IPS DF 6.9 (cell line): ENCODE measurements around the gene BRF1.

Experiments used
- DNase-seq: peaks from one replicate; pipeline ENCODE4 v3.0.0-alpha.2; 2013; ENCODE audit warnings: low read depth, low spot score
- H3K27ac ChIP-seq: one replicate; pipeline ENCODE4 v1.5.1; 2013; ENCODE audit warnings: low read length, control low read depth
- H3K27me3 ChIP-seq: 2 replicates; pipeline ENCODE4 v1.6.1; 2013; ENCODE audit warnings: mild to moderate bottlenecking, low read length; ENCODE audit not compliant: control insufficient read depth, insufficient read depth
- H3K36me3 ChIP-seq: 2 replicates; pipeline ENCODE4 v1.6.1; 2013; ENCODE audit warnings: low read length; ENCODE audit not compliant: control insufficient read depth, insufficient read depth
- H3K4me1 ChIP-seq: 2 replicates; pipeline ENCODE4 v1.6.1; 2013; ENCODE audit warnings: low read length; ENCODE audit not compliant: control insufficient read depth, insufficient read depth
- H3K4me3 ChIP-seq: 2 replicates; pipeline ENCODE4 v1.5.1; 2013; ENCODE audit warnings: mild to moderate bottlenecking, low read length
- H3K9me3 ChIP-seq: 2 replicates; pipeline ENCODE4 v1.6.1; 2013; ENCODE audit warnings: low read length, inconsistent platforms; ENCODE audit not compliant: control insufficient read depth, insufficient read depth
- WGBS: extraction: QIAGEN DNeasy Blood & Tissue Kit; methylation state at CpG from one replicate; pipeline ENCODE4 v1.1.7; 2013; ENCODE audit warnings: mixed read lengths, missing lambda C conversion rate; ENCODE audit not compliant: insufficient read length, insufficient coverage; 5-methylcytosine and 5-hydroxymethylcytosine counted together

BRF1 gene

GRCh38 chr14:105260959-105261358 lies 39.8 kb downstream of the BRF1 start:
- no CpG with 5 or more reads among the region's 12 CpGs for WGBS
- DNase-seq = no peak

DNA sequence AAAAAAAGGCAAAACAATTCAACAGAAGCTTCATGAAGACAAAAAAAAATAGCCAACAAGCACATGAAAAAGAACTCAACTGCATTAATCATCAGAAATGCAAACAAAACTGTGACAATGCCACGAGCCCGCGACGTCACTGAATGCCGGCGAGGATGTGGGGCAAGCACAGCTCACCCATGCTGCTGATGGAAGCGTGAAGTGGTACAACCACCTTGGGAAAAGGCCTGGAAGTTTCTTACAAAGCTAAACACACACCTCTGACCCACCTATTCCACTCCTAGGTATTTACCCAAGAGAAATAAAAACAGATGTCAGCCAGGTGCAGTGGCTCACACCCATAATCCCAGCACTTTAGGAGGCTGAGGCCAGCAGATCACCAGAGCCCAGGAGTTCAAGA lies 42.0 kb downstream of the BRF1 start:
- no peaks in the 10 kb centered on the region for H3K27me3 ChIP-seq
- H3K4me1 ChIP-seq = no peaks in the 10 kb centered on the region
- H3K27ac ChIP-seq = no peak overlapping the region
- H3K36me3 ChIP-seq = no peaks in the 10 kb centered on the region
- no CpG with 5 or more reads among the region's 7 CpGs for WGBS
- no peak for DNase-seq
- H3K9me3 ChIP-seq = no peaks in the 10 kb centered on the region
- no peak overlapping the region for H3K4me3 ChIP-seq

More at GRCh38 chr14:105260959-105261358, 39.8 kb downstream of the BRF1 start:
- no peak overlapping the region for H3K4me3 ChIP-seq
- H3K36me3 ChIP-seq = no peaks in the 10 kb centered on the region
- no peaks in the 10 kb centered on the region for H3K4me1 ChIP-seq
- no peaks in the 10 kb centered on the region for H3K9me3 ChIP-seq
- no peaks in the 10 kb centered on the region for H3K27me3 ChIP-seq
- no peak overlapping the region for H3K27ac ChIP-seq

- no peaks in the 10 kb centered on the region for H3K36me3 ChIP-seq
- no peak for DNase-seq
- no peak overlapping the region for H3K4me3 ChIP-seq
- H3K9me3 ChIP-seq = no peaks in the 10 kb centered on the region
- no peak overlapping the region for H3K27ac ChIP-seq
- no CpG with 5 or more reads among the region's 15 CpGs for WGBS
- H3K27me3 ChIP-seq = no peaks in the 10 kb centered on the region
- H3K4me1 ChIP-seq = no peaks in the 10 kb centered on the region
Observed at GRCh38 chr14:105257464-105257863, 43.3 kb downstream of the BRF1 start.

DNA sequence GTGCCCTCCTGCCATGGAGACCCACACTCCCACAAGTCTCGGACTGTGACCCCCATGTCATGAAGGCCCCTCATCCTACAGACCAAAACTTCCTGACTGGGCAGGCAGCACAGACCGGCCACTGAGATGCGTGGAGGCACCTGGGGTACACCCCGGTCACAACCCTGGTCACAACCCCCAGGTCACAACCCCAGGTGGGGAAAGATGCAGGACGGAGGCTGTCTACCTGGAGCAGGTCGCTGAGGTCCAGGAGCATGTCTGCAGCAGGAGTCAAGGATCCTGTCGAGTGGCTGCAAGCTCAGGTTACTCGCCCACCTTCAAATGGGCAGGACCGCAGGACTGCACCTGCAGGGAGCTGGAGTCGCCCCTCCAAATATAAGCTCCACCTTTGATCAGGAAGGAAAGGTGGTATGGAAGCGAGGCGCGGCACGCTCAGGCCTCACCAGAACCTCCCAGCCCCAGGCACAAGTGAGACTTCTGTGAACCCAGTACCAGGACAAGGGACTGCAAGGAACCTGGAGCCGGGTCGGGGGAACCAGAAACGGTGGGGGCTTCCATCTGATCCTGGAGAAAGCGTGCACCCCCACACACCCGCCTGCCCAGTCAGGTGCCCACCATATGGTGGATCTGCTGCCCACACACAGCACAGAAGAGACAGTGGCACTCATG lies 44.4 kb downstream of the BRF1 start:
- no peak overlapping the region for H3K4me3 ChIP-seq
- no peak overlapping the region for H3K27ac ChIP-seq
- no peaks in the 10 kb centered on the region for H3K4me1 ChIP-seq
- no peaks in the 10 kb centered on the region for H3K36me3 ChIP-seq
- WGBS = no CpG with 5 or more reads among the region's 19 CpGs
- no peaks in the 10 kb centered on the region for H3K9me3 ChIP-seq
- DNase-seq = no peak
- no peaks in the 10 kb centered on the region for H3K27me3 ChIP-seq

DNA sequence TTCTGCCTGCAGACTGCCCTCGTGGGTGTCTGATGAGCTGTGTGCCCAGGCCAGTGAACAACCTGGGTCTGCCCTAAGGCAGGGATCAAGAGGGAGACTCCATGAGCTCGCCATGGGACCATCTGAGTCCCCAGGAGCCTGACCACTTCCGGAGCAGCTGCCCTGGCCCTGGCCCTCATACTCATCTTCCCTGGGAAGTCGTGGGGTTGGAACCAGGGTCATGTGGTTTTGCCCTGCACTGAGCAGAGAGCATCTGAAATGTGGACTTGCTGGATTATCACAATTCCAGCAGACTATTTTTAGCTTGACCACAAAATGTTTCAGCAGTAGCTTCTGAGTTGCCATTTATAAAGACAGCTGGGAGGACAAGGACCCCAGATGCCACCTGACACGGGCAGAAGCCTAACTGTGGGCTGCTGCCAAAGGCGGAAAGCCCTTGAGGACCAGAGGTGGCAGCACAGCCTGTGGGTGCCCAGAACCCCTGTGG lies 45.7 kb downstream of the BRF1 start:
- H3K9me3 ChIP-seq = no peaks in the 10 kb centered on the region
- no peaks in the 10 kb centered on the region for H3K4me1 ChIP-seq
- no peak for DNase-seq
- H3K4me3 ChIP-seq = no peak overlapping the region
- no peak overlapping the region for H3K27ac ChIP-seq
- no peaks in the 10 kb centered on the region for H3K27me3 ChIP-seq
- H3K36me3 ChIP-seq = no peaks in the 10 kb centered on the region
- WGBS = no CpG with 5 or more reads among the region's 6 CpGs

DNA sequence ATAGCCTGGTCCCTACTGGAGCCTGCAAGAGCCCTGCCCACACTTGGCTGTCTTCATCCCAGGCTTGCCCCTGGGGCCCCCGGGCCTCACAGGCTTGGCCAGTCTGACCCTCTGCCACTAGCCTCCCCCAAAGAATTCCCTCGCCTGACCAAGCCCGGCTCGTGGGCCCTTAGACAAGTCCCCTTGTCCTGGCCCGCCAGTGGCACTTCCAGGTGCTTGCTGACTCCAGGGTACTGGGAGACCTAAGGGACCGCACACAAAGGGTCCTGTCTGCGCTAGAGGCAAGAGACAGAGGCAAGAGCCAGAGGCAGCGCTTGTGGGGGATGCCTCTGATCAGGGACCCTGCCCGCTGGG lies 47.5 kb downstream of the BRF1 start:
- no CpG with 5 or more reads among the region's 9 CpGs for WGBS
- Histone ChIP-seq H3K9me3 (no peaks in the 10 kb centered on the region), H3K4me3 (no peak overlapping the region), H3K27me3 (no peaks in the 10 kb centered on the region), H3K27ac (no peak overlapping the region), H3K4me1 (peaks cover 1% of the 10 kb centered on the region; the same call in 1 of the 2 replicates), H3K36me3 (no peaks in the 10 kb centered on the region)
- DNase-seq = no peak

DNA sequence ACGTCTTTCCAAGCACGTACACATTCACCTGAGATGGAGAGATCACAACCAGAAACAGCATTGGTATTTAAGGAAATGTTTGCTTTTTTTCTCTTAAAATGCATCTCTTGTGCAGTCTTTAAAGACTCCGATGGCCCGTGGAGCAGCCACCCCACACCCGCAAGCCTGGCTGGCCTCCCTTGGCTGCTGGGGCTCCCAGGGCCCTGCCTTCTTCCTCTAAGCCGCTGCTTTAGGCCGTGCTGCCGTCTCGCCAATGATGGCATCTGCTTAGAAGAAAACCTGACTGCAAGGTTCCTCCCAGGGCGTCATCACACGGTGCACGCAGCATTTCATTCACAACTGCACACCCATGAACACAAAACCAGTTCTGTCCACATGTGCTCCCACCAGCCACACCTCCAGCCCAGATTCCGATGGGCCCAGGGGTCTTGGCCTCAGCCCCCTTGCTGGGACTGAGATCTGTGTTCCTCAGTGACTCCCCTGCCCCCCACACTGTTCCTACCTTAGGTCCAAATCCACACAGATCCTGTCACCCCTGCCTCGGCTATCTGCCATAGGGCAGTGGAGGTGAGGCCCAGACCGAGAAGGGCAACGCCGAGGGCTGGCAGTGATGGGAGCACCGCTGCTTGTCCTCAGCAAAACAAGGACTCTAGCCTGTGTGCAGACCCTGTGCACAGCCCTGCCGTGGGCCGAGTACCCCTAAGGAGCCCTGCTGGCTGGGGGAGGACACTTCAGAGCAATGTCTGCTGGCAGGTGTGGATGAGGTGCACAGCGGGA lies 48.1 kb downstream of the BRF1 start:
- Histone ChIP-seq H3K27me3 (no peaks in the 10 kb centered on the region), H3K4me1 (peaks cover 2% of the 10 kb centered on the region; the same call in 1 of the 2 replicates), H3K27ac (no peak overlapping the region), H3K9me3 (no peaks in the 10 kb centered on the region), H3K36me3 (no peaks in the 10 kb centered on the region; the same call in 1 of the 2 replicates), H3K4me3 (no peak overlapping the region)
- no CpG with 5 or more reads among the region's 21 CpGs for WGBS
- DNase-seq = no peak

DNA sequence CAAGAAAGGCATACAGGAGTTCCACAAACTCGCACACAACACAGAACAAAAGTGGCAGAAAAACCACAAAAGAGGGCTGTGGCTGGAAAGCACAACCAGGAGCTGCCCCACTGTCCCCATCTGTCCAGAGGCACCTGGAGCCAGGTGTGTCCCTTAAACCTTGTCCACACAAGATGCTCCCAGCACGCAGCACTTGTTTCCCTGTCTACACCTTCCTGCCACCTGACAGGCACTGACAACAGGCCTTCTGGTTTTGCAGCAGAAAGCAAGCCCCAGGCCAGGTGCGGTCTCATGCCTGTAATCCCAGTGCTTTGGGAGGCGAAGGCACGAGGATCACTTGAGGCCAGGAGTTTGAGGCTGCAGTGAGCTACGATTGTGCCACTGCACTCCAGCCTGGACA lies 48.9 kb downstream of the BRF1 start:
- H3K4me3 ChIP-seq = no peak overlapping the region
- DNase-seq = no peak
- H3K36me3 ChIP-seq = no peaks in the 10 kb centered on the region; the same call in 1 of the 2 replicates
- no peaks in the 10 kb centered on the region for H3K9me3 ChIP-seq
- no peak overlapping the region for H3K27ac ChIP-seq
- WGBS = no CpG with 5 or more reads among the region's 6 CpGs
- H3K4me1 ChIP-seq = peaks cover 4% of the 10 kb centered on the region; the same call in 1 of the 2 replicates
- no peaks in the 10 kb centered on the region for H3K27me3 ChIP-seq

DNA sequence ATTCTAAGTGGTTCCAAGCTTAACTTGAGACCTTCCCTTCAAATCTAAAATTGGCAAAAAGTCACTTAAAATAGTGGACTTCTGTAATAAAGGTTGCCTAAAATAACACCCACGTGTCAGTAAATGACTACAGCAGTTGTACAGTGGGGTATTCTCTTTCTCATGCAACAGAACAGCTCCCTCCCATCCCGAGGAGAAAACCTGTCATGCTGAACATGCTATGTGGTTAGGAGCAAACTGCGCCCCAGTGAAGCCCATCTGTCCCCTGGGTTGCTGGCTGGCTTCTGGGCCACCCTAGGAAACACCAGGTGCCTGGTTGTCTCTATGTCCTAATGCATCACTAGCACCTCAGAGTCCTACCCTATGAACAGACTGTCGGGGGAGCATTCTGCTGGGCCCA lies 49.8 kb downstream of the BRF1 start:
- no peak overlapping the region for H3K27ac ChIP-seq
- H3K9me3 ChIP-seq = no peaks in the 10 kb centered on the region
- H3K4me3 ChIP-seq = no peak overlapping the region
- no peaks in the 10 kb centered on the region for H3K27me3 ChIP-seq
- H3K36me3 ChIP-seq = no peaks in the 10 kb centered on the region; the same call in 1 of the 2 replicates
- no CpG with 5 or more reads among the region's 4 CpGs for WGBS
- peaks cover 4% of the 10 kb centered on the region; the same call in 1 of the 2 replicates for H3K4me1 ChIP-seq
- DNase-seq = no peak

DNA sequence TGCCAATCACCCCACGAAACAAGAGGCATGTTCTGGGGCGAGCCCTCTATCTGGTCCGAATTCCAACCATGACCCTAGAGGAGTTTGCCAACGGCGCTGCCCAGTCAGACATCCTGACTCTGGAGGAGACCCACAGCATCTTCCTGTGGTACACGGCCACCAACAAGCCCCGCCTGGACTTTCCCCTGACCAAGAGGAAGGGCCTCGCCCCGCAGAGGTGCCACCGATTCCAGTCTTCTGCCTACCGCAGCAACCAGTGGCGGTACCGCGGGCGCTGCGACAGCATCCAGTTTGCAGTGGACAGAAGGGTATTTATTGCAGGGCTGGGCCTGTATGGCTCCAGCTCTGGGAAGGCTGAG lies 50.8 kb downstream of the BRF1 start:
- Histone ChIP-seq H3K4me3 (no peak overlapping the region), H3K27me3 (no peaks in the 10 kb centered on the region), H3K4me1 (peaks cover 4% of the 10 kb centered on the region; the same call in 1 of the 2 replicates), H3K36me3 (no peaks in the 10 kb centered on the region; the same call in 1 of the 2 replicates), H3K27ac (no peak overlapping the region), H3K9me3 (no peaks in the 10 kb centered on the region)
- WGBS = no CpG with 5 or more reads among the region's 16 CpGs
- DNase-seq = no peak
